ENCODE measurements around the gene HIPK3. TPM values are rescaled to one million over a fixed set of nuclear protein-coding genes. Genes with fewer than 3 reads are reported as not detected.

HIPK3 gene
- total RNA-seq, 1 donor from 2014 or later, result 50.7 TPM

- no peak overlapping the region for H3K27ac Mint-ChIP-seq
- POLR2A ChIA-PET, result no interaction called here
Measured at GRCh38 chr11:33284818-33285217, 27.6 kb downstream of the HIPK3 start.

GRCh38 chr11:33290319-33290718, 33.1 kb downstream of the HIPK3 start:
- Mint-ChIP-seq H3K27ac (no peak overlapping the region), H3K4me3 (no peak overlapping the region), H3K36me3 (ENCODE audit: low read depth) (peaks cover 51% of the 10 kb centered on the region), H3K4me1 (peaks cover 30% of the 10 kb centered on the region), H3K27me3 (no peaks in the 10 kb centered on the region), H3K9me3 (no peaks in the 10 kb centered on the region)
- CTCF ChIA-PET, result no interaction called here
- DNase-seq (no peak), ATAC-seq (ENCODE audit: low read depth) (no peak)
- POLR2A ChIA-PET, result no interaction called here
- no peak for TF ChIP-seq CTCF (IDR thresholded peaks at IDR 0.05)
- intact Hi-C loops (cut with micrococcal nuclease), result no loop called here

More at GRCh38 chr11:33284818-33285217, 27.6 kb downstream of the HIPK3 start:
- H3K4me3 Mint-ChIP-seq, result no peak overlapping the region
- intact Hi-C loops (cut with micrococcal nuclease), result no loop called here
- H3K4me1 Mint-ChIP-seq, result peaks cover 34% of the 10 kb centered on the region
- H3K36me3 Mint-ChIP-seq (ENCODE audit: low read depth), result peaks cover 25% of the 10 kb centered on the region
- no peak for TF ChIP-seq CTCF (IDR thresholded peaks at IDR 0.05)
- no peaks in the 10 kb centered on the region for H3K9me3 Mint-ChIP-seq
- no peak for ATAC-seq (ENCODE audit: low read depth)
- CTCF ChIA-PET, result no interaction called here
- DNase-seq, result no peak
- H3K27me3 Mint-ChIP-seq, result no peaks in the 10 kb centered on the region

- DNase-seq, result no peak
- ChIA-PET POLR2A (no interaction called here), CTCF (no interaction called here)
- no peaks in the 10 kb centered on the region for H3K9me3 Mint-ChIP-seq
- peaks cover 59% of the 10 kb centered on the region for H3K36me3 Mint-ChIP-seq (ENCODE audit: low read depth)
- no peak overlapping the region for H3K27ac Mint-ChIP-seq
- intact Hi-C loops (cut with micrococcal nuclease), result no loop called here
- no peak overlapping the region for H3K4me3 Mint-ChIP-seq
- no peak for TF ChIP-seq CTCF (IDR thresholded peaks at IDR 0.05)
- H3K4me1 Mint-ChIP-seq, result peaks cover 34% of the 10 kb centered on the region
- ATAC-seq (ENCODE audit: low read depth), result no peak
- no peaks in the 10 kb centered on the region for H3K27me3 Mint-ChIP-seq
Measured at GRCh38 chr11:33291004-33291777, 34.0 kb downstream of the HIPK3 start.

GRCh38 chr11:33292311-33292710, 35.1 kb downstream of the HIPK3 start:
- ChIA-PET CTCF (no interaction called here), POLR2A (no interaction called here)
- no peaks in the 10 kb centered on the region for H3K9me3 Mint-ChIP-seq
- peaks cover 52% of the 10 kb centered on the region for H3K36me3 Mint-ChIP-seq (ENCODE audit: low read depth)
- intact Hi-C loops (cut with micrococcal nuclease), result no loop called here
- no peak overlapping the region for H3K4me3 Mint-ChIP-seq
- H3K4me1 Mint-ChIP-seq, result peaks cover 31% of the 10 kb centered on the region
- DNase-seq (no peak), ATAC-seq (ENCODE audit: low read depth) (no peak)
- no peak overlapping the region for H3K27ac Mint-ChIP-seq
- no peak for TF ChIP-seq CTCF (IDR thresholded peaks at IDR 0.05)
- H3K27me3 Mint-ChIP-seq, result no peaks in the 10 kb centered on the region

- ChIA-PET POLR2A (no interaction called here), CTCF (no interaction called here)
- DNase-seq (no peak), ATAC-seq (ENCODE audit: low read depth) (no peak)
- TF ChIP-seq CTCF (IDR thresholded peaks at IDR 0.05), result no peak
- Mint-ChIP-seq H3K36me3 (ENCODE audit: low read depth) (peaks cover 41% of the 10 kb centered on the region), H3K27me3 (no peaks in the 10 kb centered on the region), H3K4me1 (peaks cover 27% of the 10 kb centered on the region), H3K27ac (no peak overlapping the region), H3K9me3 (no peaks in the 10 kb centered on the region), H3K4me3 (no peak overlapping the region)
- intact Hi-C loops (cut with micrococcal nuclease), result no loop called here
Measured at GRCh38 chr11:33294224-33294623, 37.0 kb downstream of the HIPK3 start.
